ENCODE results near the gene EIPR1.

Gene EIPR1

GRCh38 chr2:3305952-3306351 is 71.7 kb downstream of the EIPR1 start:
- DNase-seq (ENCODE audit: low read depth in 2 of 2): no peak

GRCh38 chr2:3305431-3305830 is 72.2 kb downstream of the EIPR1 start:
- no peak for DNase-seq (ENCODE audit: low read depth in 2 of 2)

GRCh38 chr2:3303583-3304406 is 73.8 kb downstream of the EIPR1 start:
- peak; percentile 38 to 55 for DNase-seq (ENCODE audit: low read depth in 2 of 2)

GRCh38 chr2:3302751-3303582 is 74.7 kb downstream of the EIPR1 start:
- DNase-seq (ENCODE audit: low read depth in 2 of 2): no peak

- DNase-seq (ENCODE audit: low read depth in 2 of 2): no peak
Observed at GRCh38 chr2:3302421-3302750, 75.2 kb downstream of the EIPR1 start.

DNA sequence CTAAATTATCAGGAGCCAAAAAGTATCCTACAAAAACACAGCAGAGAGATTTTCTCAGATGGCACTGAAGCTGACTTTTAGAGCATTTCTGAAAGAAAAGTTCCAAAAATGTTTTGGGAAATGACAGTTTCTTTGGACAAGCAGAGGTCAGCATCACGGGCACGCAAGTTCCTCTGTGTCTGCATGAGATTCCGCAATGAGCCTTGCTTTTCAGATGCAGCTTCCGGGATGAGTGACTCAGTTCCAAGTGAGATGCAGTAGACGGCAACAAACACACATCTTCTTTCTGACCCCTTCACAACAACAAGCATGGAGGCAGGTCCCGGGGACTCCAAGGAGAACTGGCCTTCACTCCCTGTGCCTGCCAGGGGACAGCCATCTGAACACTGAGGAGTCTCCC is 76.6 kb downstream of the EIPR1 start:
- no peak for DNase-seq (ENCODE audit: low read depth in 2 of 2)

GRCh38 chr2:3300224-3300995 is 77.2 kb downstream of the EIPR1 start:
- DNase-seq (ENCODE audit: low read depth in 2 of 2): no peak

DNA sequence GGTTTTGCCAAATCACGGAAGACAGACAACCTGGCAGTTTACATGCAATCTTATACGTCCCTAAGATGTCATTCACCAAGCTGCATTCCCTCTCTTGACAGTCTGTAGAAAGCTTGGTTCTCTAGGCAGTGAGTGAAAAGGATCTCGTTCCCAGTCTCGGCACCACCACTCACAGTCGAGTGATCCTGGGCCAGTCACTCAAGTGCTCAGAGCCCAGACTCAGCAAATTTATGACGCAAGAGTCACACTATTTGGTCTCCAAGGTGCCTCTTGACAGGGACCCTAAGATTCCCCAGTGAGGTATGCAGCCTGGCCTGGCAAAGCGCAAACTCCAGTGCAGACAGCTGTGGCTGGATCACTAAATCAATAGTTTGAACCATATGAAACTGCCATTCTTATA is 77.9 kb downstream of the EIPR1 start:
- no peak for DNase-seq (ENCODE audit: low read depth in 2 of 2)

- DNase-seq (ENCODE audit: low read depth in 2 of 2): no peak
Observed at GRCh38 chr2:3299130-3299529, 78.5 kb downstream of the EIPR1 start.

GRCh38 chr2:3298191-3298590 is 79.4 kb downstream of the EIPR1 start:
- no peak for DNase-seq (ENCODE audit: low read depth in 2 of 2)

DNA sequence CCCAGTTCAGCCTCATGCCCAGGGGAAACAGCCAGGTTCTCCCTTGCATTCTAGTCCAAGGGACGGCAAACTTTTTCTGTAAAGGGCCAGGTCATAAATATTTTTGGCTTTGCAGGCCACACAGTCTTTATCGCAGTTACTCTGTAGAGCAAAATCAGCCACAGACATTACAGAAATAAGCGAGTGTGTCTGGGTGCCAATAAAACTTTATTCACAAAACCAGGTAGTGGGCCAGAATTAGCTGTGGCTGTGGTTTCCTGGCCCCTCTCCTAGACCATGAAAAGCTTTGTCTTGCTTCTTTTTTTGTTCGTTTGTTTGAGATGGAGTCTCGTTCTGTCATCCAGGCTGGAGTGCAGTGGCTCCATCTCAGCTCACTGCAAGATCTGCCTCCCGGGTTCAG is 80.1 kb downstream of the EIPR1 start:
- DNase-seq (ENCODE audit: low read depth in 2 of 2): no peak

DNA sequence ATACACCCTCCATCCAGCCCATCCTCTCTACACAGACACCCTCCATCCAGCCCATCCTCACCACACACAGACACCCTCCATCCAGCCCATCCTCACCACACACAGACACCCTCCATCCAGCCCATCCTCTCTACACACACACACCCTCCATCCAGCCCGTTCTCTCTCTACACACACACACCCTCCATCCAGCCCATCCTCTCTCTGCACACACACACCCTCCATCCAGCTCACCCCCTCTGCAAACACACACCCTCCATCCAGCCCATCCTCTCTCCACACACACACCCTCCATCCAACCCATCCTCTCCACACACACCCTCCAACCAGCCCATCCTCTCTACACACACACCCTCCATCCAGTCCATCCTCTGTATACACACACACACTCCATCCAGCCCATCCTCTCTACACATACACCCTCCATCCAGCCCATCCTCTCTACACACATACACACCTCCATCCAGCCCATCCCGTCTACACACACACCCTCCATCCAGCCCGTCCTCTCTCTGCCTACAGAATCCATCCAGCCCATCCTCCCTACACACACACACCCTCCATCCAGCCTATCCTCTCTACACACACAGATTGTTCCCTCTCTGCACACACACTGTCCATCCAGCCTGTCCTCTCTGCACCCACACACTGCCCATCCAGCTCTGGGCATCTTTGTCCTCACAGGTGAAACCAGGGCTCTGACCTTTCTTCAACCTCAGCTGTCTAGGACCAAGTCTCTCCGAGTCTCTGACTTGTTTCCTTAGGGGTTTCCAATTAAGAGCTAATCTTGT is 81.2 kb downstream of the EIPR1 start:
- no peak for DNase-seq (ENCODE audit: low read depth in 2 of 2)

GRCh38 chr2:3294493-3294892 is 83.1 kb downstream of the EIPR1 start:
- no peak for DNase-seq (ENCODE audit: low read depth in 2 of 2)

GRCh38 chr2:3294069-3294468 is 83.5 kb downstream of the EIPR1 start:
- no peak for DNase-seq (ENCODE audit: low read depth in 2 of 2)

DNA sequence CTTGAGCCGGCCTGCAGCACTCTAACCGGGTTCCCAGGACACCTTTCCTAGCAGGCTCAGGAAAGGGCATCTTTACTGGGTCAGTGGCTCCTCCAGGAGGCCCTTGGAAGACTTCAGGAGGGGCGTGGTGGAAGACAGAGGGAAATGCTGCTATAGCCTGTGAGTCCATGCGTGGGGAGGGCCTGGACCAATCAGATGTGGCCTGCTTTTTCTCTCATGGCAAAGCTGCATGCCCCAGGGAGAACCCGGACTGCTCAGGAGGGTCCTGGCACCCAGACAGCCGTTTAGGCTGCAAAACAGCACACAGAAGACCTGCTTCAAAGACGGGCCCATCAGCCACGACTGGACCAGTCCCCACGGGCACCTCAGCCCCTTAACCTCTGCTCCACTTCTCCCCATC is 84.4 kb downstream of the EIPR1 start:
- DNase-seq (ENCODE audit: low read depth in 2 of 2): no peak

- DNase-seq (ENCODE audit: low read depth in 2 of 2): no peak
Observed at GRCh38 chr2:3292416-3292815, 85.2 kb downstream of the EIPR1 start.

- DNase-seq (ENCODE audit: low read depth in 2 of 2): no peak
Observed at GRCh38 chr2:3291750-3292149, 85.9 kb downstream of the EIPR1 start.

DNA sequence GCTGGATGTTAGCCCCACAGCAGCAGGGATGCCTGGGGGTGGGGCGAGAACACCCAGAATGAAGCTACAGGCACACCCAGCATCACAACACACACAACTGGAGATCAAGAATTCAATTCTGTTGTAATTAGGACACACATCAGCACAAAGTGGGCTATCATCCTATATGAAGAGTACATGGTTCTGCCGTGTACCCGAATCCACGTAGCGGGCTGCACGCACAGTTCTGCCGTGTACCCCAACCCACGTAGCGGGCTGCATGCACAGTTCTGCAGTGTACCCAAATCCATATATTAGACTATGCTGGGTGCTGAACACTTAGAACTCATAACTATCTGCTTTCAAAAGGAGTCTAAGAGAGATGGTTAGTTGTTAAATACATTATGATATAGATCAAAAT is 86.5 kb downstream of the EIPR1 start:
- no peak for DNase-seq (ENCODE audit: low read depth in 2 of 2)

DNA sequence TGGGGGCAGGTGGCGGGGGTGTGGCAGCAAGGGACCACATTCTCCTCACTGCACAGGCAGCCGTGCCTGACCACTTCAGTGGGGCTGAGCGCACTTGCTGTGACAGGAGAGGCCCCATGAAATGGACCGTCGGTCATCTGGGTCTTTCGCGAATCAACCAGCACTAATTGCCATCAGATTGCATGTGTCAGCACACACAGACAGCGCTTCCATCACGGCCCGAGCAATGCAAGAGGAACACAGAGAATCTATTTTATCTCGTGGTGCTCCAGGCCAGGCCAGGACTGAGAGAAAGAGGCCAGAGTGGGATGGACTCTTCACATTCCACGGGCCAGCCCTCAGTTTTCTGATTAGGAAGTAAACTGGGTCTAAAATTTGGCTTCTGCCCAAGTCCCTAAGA is 87.0 kb downstream of the EIPR1 start:
- no peak for DNase-seq (ENCODE audit: low read depth in 2 of 2)

GRCh38 chr2:3289971-3290370 is 87.6 kb downstream of the EIPR1 start:
- no peak for DNase-seq (ENCODE audit: low read depth in 2 of 2)

GRCh38 chr2:3289526-3289925 is 88.1 kb downstream of the EIPR1 start:
- no peak for DNase-seq (ENCODE audit: low read depth in 2 of 2)

- no peak for DNase-seq (ENCODE audit: low read depth in 2 of 2)
Observed at GRCh38 chr2:3289171-3289515, 88.5 kb downstream of the EIPR1 start.
